ENCODE measurements around the gene DNAJB14.

DNAJB14 gene

GRCh38 chr4:99853190-99853589 is 93.2 kb downstream of the DNAJB14 start:
- Histone ChIP-seq H3K27ac (replicated peaks) (no peak overlapping the region), H3K4me3 (replicated peaks; ENCODE audit: insufficient read depth, low read length) (no peak overlapping the region), H3K27me3 (ENCODE audit: insufficient read depth, poor library complexity, severe bottlenecking) (no peaks in the 10 kb centered on the region)
- TF ChIP-seq SPI1 (IDR thresholded peaks at IDR 0.05; ENCODE audit: borderline replicate concordance, low read depth), result no peak
- TF ChIP-seq GABPA (IDR thresholded peaks at IDR 0.05; ENCODE audit: low read depth), result no peak
- no peak for TF ChIP-seq CTCF (IDR thresholded peaks at IDR 0.05; ENCODE audit: insufficient read depth, low read length)
- no peak for TF ChIP-seq REST (IDR thresholded peaks at IDR 0.05; ENCODE audit: insufficient replicate concordance, low read depth)
- no peak for TF ChIP-seq POLR2AphosphoS5 (IDR thresholded peaks at IDR 0.05; ENCODE audit: low read depth)
- DNase-seq (ENCODE audit: low read depth in 1 of 2, low spot score in 1 of 2), result no peak

- DNase-seq (ENCODE audit: low read depth in 1 of 2, low spot score in 1 of 2), result no peak
- TF ChIP-seq SPI1 (IDR thresholded peaks at IDR 0.05; ENCODE audit: borderline replicate concordance, low read depth) (no peak), POLR2AphosphoS5 (IDR thresholded peaks at IDR 0.05; ENCODE audit: low read depth) (no peak), REST (IDR thresholded peaks at IDR 0.05; ENCODE audit: insufficient replicate concordance, low read depth) (no peak), GABPA (IDR thresholded peaks at IDR 0.05; ENCODE audit: low read depth) (no peak), CTCF (IDR thresholded peaks at IDR 0.05; ENCODE audit: insufficient read depth, low read length) (no peak)
- no peak overlapping the region for H3K27ac ChIP-seq (replicated peaks)
- H3K4me3 ChIP-seq (replicated peaks; ENCODE audit: insufficient read depth, low read length), result no peak overlapping the region
- no peaks in the 10 kb centered on the region for H3K27me3 ChIP-seq (ENCODE audit: insufficient read depth, poor library complexity, severe bottlenecking)
These were observed 94.1 kb downstream of the DNAJB14 start for GRCh38 chr4:99852199-99852749.

GRCh38 chr4:99848591-99849001 is 97.8 kb downstream of the DNAJB14 start:
- TF ChIP-seq REST (IDR thresholded peaks at IDR 0.05; ENCODE audit: insufficient replicate concordance, low read depth), result no peak
- TF ChIP-seq CTCF (IDR thresholded peaks at IDR 0.05; ENCODE audit: insufficient read depth, low read length), result no peak
- no peak for TF ChIP-seq GABPA (IDR thresholded peaks at IDR 0.05; ENCODE audit: low read depth)
- no peak for TF ChIP-seq POLR2AphosphoS5 (IDR thresholded peaks at IDR 0.05; ENCODE audit: low read depth)
- TF ChIP-seq SPI1 (IDR thresholded peaks at IDR 0.05; ENCODE audit: borderline replicate concordance, low read depth), result no peak
- no peak overlapping the region for H3K27ac ChIP-seq (replicated peaks)
- H3K4me3 ChIP-seq (replicated peaks; ENCODE audit: insufficient read depth, low read length), result no peak overlapping the region
- no peaks in the 10 kb centered on the region for H3K27me3 ChIP-seq (ENCODE audit: insufficient read depth, poor library complexity, severe bottlenecking)
- DNase-seq (ENCODE audit: low read depth in 1 of 2, low spot score in 1 of 2), result no peak
